Measurements from ENCODE around the gene EXOG. TPM values are rescaled to one million over a fixed set of nuclear protein-coding genes. Genes with fewer than 3 reads are reported as not detected.

EXOG gene
- total and polyA plus RNA-seq, 2 donors from 2014 or later: 5.5 to 16.4 TPM

GRCh38 chr3:38521391-38521987 lies 25.3 kb downstream of the EXOG start:
- intact Hi-C loops (cut with DNase I): loop anchor here (10.0 kb wide), 1 partner anchor 133 kb away; no protein-coding TSS in a partner anchor

GRCh38 chr3:38522002-38522401 lies 25.9 kb downstream of the EXOG start:
- Histone ChIP-seq H3K4me3 (ENCODE audit: low read length in 3 of 3) (no peak overlapping the region), H3K27ac (ENCODE audit: low read depth in 2 of 2, low read length in 2 of 2) (no peak overlapping the region), H3K9me3 (ENCODE audit: control insufficient read depth in 2 of 3, insufficient read depth in 1 of 3, low read length in 3 of 3) (no peaks in the 10 kb centered on the region), H3K27me3 (ENCODE audit: control insufficient read depth, insufficient read depth, low read length) (no peaks in the 10 kb centered on the region), H3K36me3 (ENCODE audit: control insufficient read depth in 2 of 3, insufficient read depth in 3 of 3, low read length in 3 of 3) (peaks cover 0 to 13% (median 10%) of the 10 kb centered on the region in 3 donors), H3K4me1 (ENCODE audit: control insufficient read depth in 2 of 3, insufficient read depth in 2 of 3, low read depth in 1 of 3, low read length in 3 of 3) (no peaks in the 10 kb centered on the region), H3K9ac (ENCODE audit: low read length in 3 of 3) (no peak overlapping the region)
- no peak for TF ChIP-seq CTCF (IDR thresholded peaks at IDR 0.05; ENCODE audit: borderline replicate concordance, extremely low read depth, insufficient read depth)
- intact Hi-C loops (cut with DNase I): loop anchor here (10.0 kb wide), 1 partner anchor 133 kb away; no protein-coding TSS in a partner anchor
- DNase-seq: no peak
- no peak for FAIRE-seq

More at GRCh38 chr3:38521391-38521987, 25.3 kb downstream of the EXOG start:
- Histone ChIP-seq H3K4me3 (ENCODE audit: low read length in 3 of 3) (no peak overlapping the region), H3K36me3 (ENCODE audit: control insufficient read depth in 2 of 3, insufficient read depth in 3 of 3, low read length in 3 of 3) (peaks cover 0 to 13% (median 10%) of the 10 kb centered on the region in 3 donors), H3K27me3 (ENCODE audit: control insufficient read depth, insufficient read depth, low read length) (no peaks in the 10 kb centered on the region), H3K27ac (ENCODE audit: low read depth in 2 of 2, low read length in 2 of 2) (no peak overlapping the region), H3K9ac (ENCODE audit: low read length in 3 of 3) (no peak overlapping the region), H3K9me3 (ENCODE audit: control insufficient read depth in 2 of 3, insufficient read depth in 1 of 3, low read length in 3 of 3) (no peaks in the 10 kb centered on the region), H3K4me1 (ENCODE audit: control insufficient read depth in 2 of 3, insufficient read depth in 2 of 3, low read depth in 1 of 3, low read length in 3 of 3) (no peaks in the 10 kb centered on the region)
- DNase-seq (peak in 4 of 5 donors; percentile 83 to 89 (median 85)), FAIRE-seq (no peak)
- peak; percentile 87 for TF ChIP-seq CTCF (IDR thresholded peaks at IDR 0.05; ENCODE audit: borderline replicate concordance, extremely low read depth, insufficient read depth)

- intact Hi-C loops (cut with DNase I): loop anchor here (10.0 kb wide), 1 partner anchor 131 kb away; no protein-coding TSS in a partner anchor
- Histone ChIP-seq H3K27me3 (ENCODE audit: control insufficient read depth, insufficient read depth, low read length) (no peaks in the 10 kb centered on the region), H3K27ac (ENCODE audit: low read depth in 2 of 2, low read length in 2 of 2) (no peak overlapping the region), H3K4me1 (ENCODE audit: control insufficient read depth in 2 of 3, insufficient read depth in 2 of 3, low read depth in 1 of 3, low read length in 3 of 3) (no peaks in the 10 kb centered on the region), H3K9ac (ENCODE audit: low read length in 3 of 3) (no peak overlapping the region), H3K9me3 (ENCODE audit: control insufficient read depth in 2 of 3, insufficient read depth in 1 of 3, low read length in 3 of 3) (no peaks in the 10 kb centered on the region), H3K4me3 (ENCODE audit: low read length in 3 of 3) (no peak overlapping the region), H3K36me3 (ENCODE audit: control insufficient read depth in 2 of 3, insufficient read depth in 3 of 3, low read length in 3 of 3) (peaks cover 0 to 13% (median 10%) of the 10 kb centered on the region in 3 donors)
- DNase-seq (no peak), FAIRE-seq (no peak)
- no peak for TF ChIP-seq CTCF (IDR thresholded peaks at IDR 0.05; ENCODE audit: borderline replicate concordance, extremely low read depth, insufficient read depth)
Observed at GRCh38 chr3:38524141-38524739, 28.1 kb downstream of the EXOG start.

All from kidney (tissue), 14 donors.